ENCODE data around the gene RGS8. TPM values are rescaled to one million over a fixed set of nuclear protein-coding genes. Genes with fewer than 3 reads are reported as not detected.

RGS8 gene
- total RNA-seq, 1 donor from 2014 or later, result not detected

GRCh38 chr1:182690886-182691443, 6.6 kb upstream of the RGS8 start:
- DNase-seq, result no peak
- Histone ChIP-seq H3K4me3 (no peak overlapping the region), H3K4me1 (no peaks in the 10 kb centered on the region), H3K27ac (no peak overlapping the region), H3K27me3 (ENCODE audit: low read depth) (no peaks in the 10 kb centered on the region), H3K36me3 (no peaks in the 10 kb centered on the region), H3K9me3 (no peaks in the 10 kb centered on the region)
- no peak for ATAC-seq
- intact Hi-C loops (cut with DNase I), result no loop called here
- TF ChIP-seq CTCF (IDR thresholded peaks at IDR 0.05), result no peak

- no peak for TF ChIP-seq CTCF (IDR thresholded peaks at IDR 0.05)
- DNase-seq (no peak), ATAC-seq (no peak)
- Histone ChIP-seq H3K27me3 (ENCODE audit: low read depth) (no peaks in the 10 kb centered on the region), H3K27ac (no peak overlapping the region), H3K36me3 (no peaks in the 10 kb centered on the region), H3K4me3 (no peak overlapping the region), H3K4me1 (no peaks in the 10 kb centered on the region), H3K9me3 (no peaks in the 10 kb centered on the region)
- intact Hi-C loops (cut with DNase I), result no loop called here
These were observed 4.2 kb upstream of the RGS8 start for GRCh38 chr1:182688436-182689205.

GRCh38 chr1:182687361-182687760, 3.0 kb upstream of the RGS8 start:
- H3K36me3 ChIP-seq, result no peaks in the 10 kb centered on the region
- no peak for TF ChIP-seq CTCF (IDR thresholded peaks at IDR 0.05)
- intact Hi-C loops (cut with DNase I), result no loop called here
- H3K27ac ChIP-seq, result no peak overlapping the region
- H3K4me3 ChIP-seq, result no peak overlapping the region
- no peak for DNase-seq
- peak; percentile 74 to 83 for ATAC-seq
- H3K4me1 ChIP-seq, result no peaks in the 10 kb centered on the region
- H3K9me3 ChIP-seq, result no peaks in the 10 kb centered on the region
- no peaks in the 10 kb centered on the region for H3K27me3 ChIP-seq (ENCODE audit: low read depth)

GRCh38 chr1:182686446-182686845, 2.1 kb upstream of the RGS8 start:
- Histone ChIP-seq H3K27ac (no peak overlapping the region), H3K4me3 (no peak overlapping the region), H3K36me3 (no peaks in the 10 kb centered on the region), H3K27me3 (ENCODE audit: low read depth) (no peaks in the 10 kb centered on the region), H3K4me1 (no peaks in the 10 kb centered on the region), H3K9me3 (no peaks in the 10 kb centered on the region)
- no peak for DNase-seq
- intact Hi-C loops (cut with DNase I), result no loop called here
- no peak for ATAC-seq
- TF ChIP-seq CTCF (IDR thresholded peaks at IDR 0.05), result no peak

- intact Hi-C loops (cut with DNase I), result no loop called here
- no peaks in the 10 kb centered on the region for H3K9me3 ChIP-seq
- no peak overlapping the region for H3K27ac ChIP-seq
- no peaks in the 10 kb centered on the region for H3K27me3 ChIP-seq (ENCODE audit: low read depth)
- H3K4me3 ChIP-seq, result no peak overlapping the region
- no peak for ATAC-seq
- H3K36me3 ChIP-seq, result no peaks in the 10 kb centered on the region
- H3K4me1 ChIP-seq, result no peaks in the 10 kb centered on the region
- TF ChIP-seq CTCF (IDR thresholded peaks at IDR 0.05), result no peak
- DNase-seq, result no peak
These were observed 828 bp upstream of the RGS8 start for GRCh38 chr1:182685215-182685614.
